Calu3 (cell line): Measurements from ENCODE around the gene GRHPR. TPM values are rescaled to one million over a fixed set of nuclear protein-coding genes. Genes with fewer than 3 reads are reported as not detected.

ENCODE experiments used
- BruUV-seq: library from RNA; stranded (reverse); fragments of 400-500 nt; replicated peaks from 2 replicates; lab custom pipeline; 2021; lab: Mats Ljungman, UMichigan
- CTCF ChIA-PET: fragments of 300-600 bp; sonication (Branson Sonifier 250); formaldehyde crosslinking; loops from one replicate; lab custom pipeline; 2022; ENCODE audit warnings: antibody characterized with exemption; lab: Charles Lee
- DNase-seq: peaks from one replicate; pipeline ENCODE4 v3.0.0; 2022
- H3K27ac Mint-ChIP-seq: one replicate; pipeline ENCODE4 v1.8.0; 2022; ENCODE audit warnings: mixed read lengths; ENCODE audit not compliant: unreplicated experiment
- H3K27me3 Mint-ChIP-seq: one replicate; pipeline ENCODE4 v1.8.0; 2022; ENCODE audit warnings: mixed read lengths; ENCODE audit not compliant: unreplicated experiment
- H3K36me3 Mint-ChIP-seq: one replicate; pipeline ENCODE4 v1.8.0; 2022; ENCODE audit warnings: mild to moderate bottlenecking, moderate library complexity, mixed read lengths; ENCODE audit not compliant: insufficient read depth, unreplicated experiment
- H3K4me1 Mint-ChIP-seq: one replicate; pipeline ENCODE4 v1.8.0; 2022; ENCODE audit warnings: mild to moderate bottlenecking, low read depth, mixed read lengths; ENCODE audit not compliant: unreplicated experiment
- H3K4me3 Mint-ChIP-seq: one replicate; pipeline ENCODE4 v1.8.0; 2022; ENCODE audit warnings: mild to moderate bottlenecking, low read depth, moderate library complexity, mixed read lengths; ENCODE audit not compliant: unreplicated experiment
- H3K9me3 Mint-ChIP-seq: one replicate; pipeline ENCODE4 v1.8.0; 2022; ENCODE audit warnings: low read depth, mixed read lengths; ENCODE audit not compliant: unreplicated experiment
- intact Hi-C: fragments of 100-400 bp; cut with micrococcal nuclease; formaldehyde crosslinking; loops from one replicate; pipeline ENCODE4 v1.10.0; 2022; ENCODE audit not compliant: unreplicated experiment
- total RNA-seq: library from RNA; stranded (reverse); gene quantifications from 2 replicates; pipeline ENCODE4 v1.2.3, GENCODE V29; 2022
- TF ChIP-seq, protein P1 (sequence below): fragments of 200-600 bp; IDR thresholded peaks from one replicate; pipeline ENCODE4 v1.8.0; 2022; ENCODE audit warnings: antibody characterized with exemption; ENCODE audit not compliant: unreplicated experiment

Gene GRHPR
- total RNA-seq, 1 experiment from 2014 or later = 28.0 TPM

DNA sequence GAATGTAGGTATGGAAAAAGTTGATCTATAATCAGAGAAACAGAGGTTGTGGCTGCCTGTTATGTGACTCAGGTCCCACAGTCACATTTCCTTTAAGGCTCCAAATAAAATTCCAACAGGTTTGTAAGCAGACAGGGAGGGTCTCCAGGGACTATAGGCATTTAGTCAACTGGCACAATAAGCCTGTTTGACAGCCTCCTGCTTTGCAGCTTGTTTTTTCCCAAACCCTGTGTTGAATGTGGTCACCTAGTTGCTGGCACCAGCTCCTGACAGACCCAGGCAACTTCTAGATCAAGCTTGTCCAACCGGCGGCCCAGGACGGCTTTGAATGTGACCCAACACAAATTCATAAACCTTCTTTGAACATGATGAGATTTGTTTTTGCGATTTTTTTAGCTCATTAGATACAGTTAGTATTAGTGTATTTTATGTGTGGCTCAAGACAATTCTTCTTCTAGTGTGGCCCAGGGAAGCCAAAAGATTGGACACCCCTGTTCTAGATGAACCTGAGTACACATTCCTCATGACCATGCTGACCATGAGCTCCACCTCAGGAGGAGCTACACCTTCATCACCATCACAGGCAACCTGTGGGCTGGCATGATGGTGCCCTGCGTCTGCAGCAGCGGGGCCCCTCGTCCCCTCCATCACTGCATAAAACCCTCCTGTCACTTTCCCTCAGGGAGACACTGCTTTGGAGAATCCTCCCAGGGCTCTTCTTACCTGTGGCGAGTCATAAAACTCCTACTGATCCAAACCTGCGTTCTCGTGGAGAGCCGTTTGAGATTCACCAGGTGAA, 15.7 kb upstream of the GRHPR start:
- CTCF ChIA-PET = no interaction called here
- no peak overlapping the region for H3K27ac Mint-ChIP-seq
- H3K4me3 Mint-ChIP-seq = no peak overlapping the region

DNA sequence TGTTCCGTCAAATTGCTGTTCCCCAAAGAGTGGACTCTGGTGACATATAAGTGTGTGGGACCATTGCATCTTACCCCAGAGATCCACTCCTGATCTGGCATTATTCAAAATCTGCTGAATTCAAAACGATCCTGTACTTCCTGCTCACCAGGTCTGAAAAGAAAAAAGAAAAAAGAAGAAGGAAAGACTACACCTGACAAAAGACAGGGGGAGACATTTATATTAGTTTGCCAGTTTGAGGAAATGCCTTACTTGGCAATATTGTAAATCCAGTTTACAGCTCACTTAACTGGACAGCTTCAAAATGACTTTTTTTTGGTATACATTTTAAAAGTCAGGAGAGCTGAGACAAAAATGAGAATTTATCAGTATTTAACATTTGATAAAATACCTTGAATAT, 15.0 kb upstream of the GRHPR start:
- DNase-seq = no peak
- intact Hi-C loops = no loop called here
- H3K36me3 Mint-ChIP-seq = no peaks in the 10 kb centered on the region
- H3K27me3 Mint-ChIP-seq = no peaks in the 10 kb centered on the region
- no peak overlapping the region for H3K27ac Mint-ChIP-seq
- no peaks in the 10 kb centered on the region for H3K9me3 Mint-ChIP-seq
- no peaks in the 10 kb centered on the region for H3K4me1 Mint-ChIP-seq
- TF ChIP-seq, protein P1, sequence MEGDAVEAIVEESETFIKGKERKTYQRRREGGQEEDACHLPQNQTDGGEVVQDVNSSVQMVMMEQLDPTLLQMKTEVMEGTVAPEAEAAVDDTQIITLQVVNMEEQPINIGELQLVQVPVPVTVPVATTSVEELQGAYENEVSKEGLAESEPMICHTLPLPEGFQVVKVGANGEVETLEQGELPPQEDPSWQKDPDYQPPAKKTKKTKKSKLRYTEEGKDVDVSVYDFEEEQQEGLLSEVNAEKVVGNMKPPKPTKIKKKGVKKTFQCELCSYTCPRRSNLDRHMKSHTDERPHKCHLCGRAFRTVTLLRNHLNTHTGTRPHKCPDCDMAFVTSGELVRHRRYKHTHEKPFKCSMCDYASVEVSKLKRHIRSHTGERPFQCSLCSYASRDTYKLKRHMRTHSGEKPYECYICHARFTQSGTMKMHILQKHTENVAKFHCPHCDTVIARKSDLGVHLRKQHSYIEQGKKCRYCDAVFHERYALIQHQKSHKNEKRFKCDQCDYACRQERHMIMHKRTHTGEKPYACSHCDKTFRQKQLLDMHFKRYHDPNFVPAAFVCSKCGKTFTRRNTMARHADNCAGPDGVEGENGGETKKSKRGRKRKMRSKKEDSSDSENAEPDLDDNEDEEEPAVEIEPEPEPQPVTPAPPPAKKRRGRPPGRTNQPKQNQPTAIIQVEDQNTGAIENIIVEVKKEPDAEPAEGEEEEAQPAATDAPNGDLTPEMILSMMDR = no peak
- no TSS peak for BruUV-seq
- H3K4me3 Mint-ChIP-seq = no peak overlapping the region
- CTCF ChIA-PET = no interaction called here

More for the DNA sequence above, 15.7 kb upstream of the GRHPR start:
- H3K9me3 Mint-ChIP-seq = no peaks in the 10 kb centered on the region
- no peaks in the 10 kb centered on the region for H3K27me3 Mint-ChIP-seq
- no peak for DNase-seq
- BruUV-seq = no TSS peak
- TF ChIP-seq, protein P1 = no peak
- H3K4me1 Mint-ChIP-seq = no peaks in the 10 kb centered on the region
- no peaks in the 10 kb centered on the region for H3K36me3 Mint-ChIP-seq
- intact Hi-C loops = no loop called here

DNA sequence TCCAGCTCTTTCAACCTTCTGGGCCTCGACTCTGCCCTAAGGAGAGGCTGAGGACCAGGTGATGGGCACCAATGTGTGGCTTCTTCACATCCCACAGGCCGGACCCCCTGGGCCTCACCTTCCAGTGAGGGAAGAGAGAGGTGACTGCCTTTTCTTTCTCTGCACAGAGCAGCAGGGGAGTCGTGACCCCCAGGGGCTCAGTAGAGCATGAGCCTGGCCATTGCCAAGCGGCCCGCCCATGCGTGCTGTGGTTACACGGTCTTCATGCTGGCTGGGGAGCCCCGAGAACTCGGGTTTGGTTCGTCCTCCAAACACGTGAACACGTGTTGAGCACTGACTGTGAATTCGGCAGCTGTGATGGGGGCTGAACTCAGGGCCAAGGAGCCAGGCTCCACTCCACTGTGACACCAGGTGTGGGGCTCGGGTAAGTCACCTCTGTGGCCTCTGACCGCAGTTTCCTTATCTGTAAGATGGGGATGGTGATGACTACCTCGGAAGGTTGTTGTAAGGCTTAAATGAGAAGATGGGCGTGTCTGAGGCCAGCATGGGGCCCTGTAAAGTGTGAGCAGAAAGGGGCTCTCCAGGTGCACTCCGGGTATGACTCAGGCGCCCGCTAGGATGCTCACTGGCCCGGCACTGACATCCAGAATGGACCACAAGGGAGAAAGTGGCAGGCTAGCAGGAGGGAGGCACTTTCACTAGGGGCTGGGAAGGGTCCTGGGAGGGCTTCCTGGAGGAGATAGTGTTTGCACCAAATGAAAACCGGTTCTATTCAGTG, 13.4 kb upstream of the GRHPR start:
- H3K27ac Mint-ChIP-seq = no peak overlapping the region
- intact Hi-C loops = no loop called here
- H3K27me3 Mint-ChIP-seq = no peaks in the 10 kb centered on the region
- no peak for DNase-seq
- no peaks in the 10 kb centered on the region for H3K9me3 Mint-ChIP-seq
- no TSS peak for BruUV-seq
- H3K36me3 Mint-ChIP-seq = no peaks in the 10 kb centered on the region
- H3K4me1 Mint-ChIP-seq = no peaks in the 10 kb centered on the region
- CTCF ChIA-PET = no interaction called here
- TF ChIP-seq, protein P1 = no peak
- H3K4me3 Mint-ChIP-seq = no peak overlapping the region

DNA sequence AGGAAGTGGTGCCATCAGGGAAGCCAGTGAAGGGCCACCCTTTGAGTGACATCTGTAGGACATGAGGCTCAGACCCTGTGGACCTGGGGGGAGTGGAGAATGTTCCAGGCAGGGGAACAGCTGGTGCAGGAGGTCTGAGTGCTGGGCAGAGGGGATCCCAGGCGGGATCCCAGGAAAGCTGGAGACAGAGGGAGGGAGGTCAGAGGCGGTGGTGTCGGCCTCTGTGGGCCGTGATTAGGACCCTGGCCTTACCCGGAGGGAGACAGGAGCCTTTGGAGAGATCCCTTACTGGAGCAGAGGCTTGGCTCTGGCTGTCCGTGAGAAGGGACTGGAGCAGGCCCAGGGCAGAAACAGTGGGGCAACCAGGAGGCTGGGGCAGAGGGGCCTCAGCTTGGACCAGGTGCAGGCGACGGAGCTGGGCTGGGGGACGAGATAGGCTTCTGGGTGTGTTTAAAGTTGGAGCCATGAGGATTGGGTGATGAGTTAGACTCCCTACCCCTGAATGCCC, 12.1 kb upstream of the GRHPR start:
- Mint-ChIP-seq H3K4me3 (no peak overlapping the region), H3K9me3 (no peaks in the 10 kb centered on the region), H3K36me3 (no peaks in the 10 kb centered on the region), H3K27me3 (no peaks in the 10 kb centered on the region), H3K4me1 (peaks cover 8% of the 10 kb centered on the region), H3K27ac (no peak overlapping the region)
- DNase-seq = no peak
- BruUV-seq = no TSS peak
- CTCF ChIA-PET = no interaction called here
- intact Hi-C loops = no loop called here
- TF ChIP-seq, protein P1 = no peak
